DMS79 (cell line): ENCODE results near the gene SMC1B.
"Not testable (repeated sequence)": the region's sequence is repeated elsewhere in the genome, so short reads cannot be mapped to it uniquely, and the experiment has no call there.

Source experiments
- DNase-seq: peaks from one replicate; lab custom pipeline; 2025; lab: John Stamatoyannopoulos, UW

The SMC1B gene

DNA sequence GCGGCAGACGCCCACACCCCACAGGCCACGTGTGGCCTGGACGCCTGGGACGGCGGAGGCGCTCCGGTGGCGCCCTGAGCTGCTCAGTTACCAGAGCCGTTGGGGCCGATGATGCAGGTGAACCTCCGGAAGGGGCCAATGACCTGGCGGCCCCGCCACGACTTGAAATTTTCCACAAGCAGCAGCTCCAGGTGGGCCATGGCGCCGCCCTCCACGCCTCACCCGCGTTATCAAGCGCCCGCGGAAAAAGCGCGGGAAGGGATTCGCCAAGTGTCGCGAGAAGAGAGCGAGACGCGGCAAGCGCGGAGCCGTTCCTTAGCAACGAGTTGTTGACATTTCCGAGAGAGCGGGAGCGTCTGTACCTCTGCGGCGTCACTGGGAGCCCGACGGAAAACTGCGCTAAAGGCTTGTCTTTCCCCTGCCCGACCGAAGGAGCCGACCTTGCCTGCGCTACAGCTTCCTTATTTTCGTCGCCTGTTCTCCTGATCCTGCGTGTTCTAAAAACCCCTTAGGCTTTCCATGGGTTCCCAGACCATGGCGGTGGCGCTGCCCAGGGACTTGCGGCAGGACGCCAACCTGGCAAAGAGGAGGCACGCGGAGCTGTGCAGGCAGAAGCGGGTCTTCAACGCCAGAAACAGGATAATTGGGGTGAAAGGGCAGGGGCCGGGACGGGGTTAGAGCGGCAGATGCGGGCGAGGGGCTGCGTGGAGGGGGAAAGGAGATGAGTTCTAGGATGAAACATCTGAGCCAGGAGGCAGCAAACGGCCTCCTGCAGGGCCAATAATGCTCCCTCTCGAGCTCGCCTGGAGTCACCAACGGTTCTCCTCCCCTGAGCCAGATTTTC, at the start of gene SMC1B, which contains the start of gene RIBC2:
Gene SMC1B (minus strand): TSS at position 232 of the 844 bp plus-strand sequence. CDS start 32 bp downstream, at position 200.
Gene RIBC2 (plus strand): TSS at position 326 of the 844 bp plus-strand sequence. CDS start 194 bp downstream, at position 520.
- DNase-seq, result peak; percentile 46

GRCh38 chr22:45462034-45462655, 48.7 kb upstream of the SMC1B start:
- DNase-seq, result no peak

- DNase-seq, result no peak
Observed at GRCh38 chr22:45460288-45461109, 47.1 kb upstream of the SMC1B start.

DNA sequence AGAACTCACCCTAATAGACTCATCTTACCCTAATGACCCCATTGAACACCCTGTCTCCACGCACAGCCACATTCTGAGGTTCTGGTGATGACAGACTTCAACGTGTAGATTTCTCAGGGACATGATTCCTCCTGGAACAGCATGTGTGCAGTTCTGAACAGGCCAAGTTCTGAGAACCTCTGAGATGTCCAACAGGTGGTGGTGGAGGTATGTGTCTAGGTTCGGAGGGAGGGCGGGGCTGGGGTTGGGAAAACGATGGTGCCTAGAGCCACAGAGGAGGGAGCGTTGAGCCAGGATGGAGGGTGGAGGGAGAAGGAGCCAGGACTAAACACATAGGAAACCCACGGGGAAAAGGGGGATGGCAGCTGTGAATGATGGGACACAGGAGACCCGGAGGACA, 45.8 kb upstream of the SMC1B start:
- no peak for DNase-seq

GRCh38 chr22:45458532-45458931, 45.1 kb upstream of the SMC1B start:
- no peak for DNase-seq

GRCh38 chr22:45456811-45457210, 43.4 kb upstream of the SMC1B start:
- no peak for DNase-seq

DNA sequence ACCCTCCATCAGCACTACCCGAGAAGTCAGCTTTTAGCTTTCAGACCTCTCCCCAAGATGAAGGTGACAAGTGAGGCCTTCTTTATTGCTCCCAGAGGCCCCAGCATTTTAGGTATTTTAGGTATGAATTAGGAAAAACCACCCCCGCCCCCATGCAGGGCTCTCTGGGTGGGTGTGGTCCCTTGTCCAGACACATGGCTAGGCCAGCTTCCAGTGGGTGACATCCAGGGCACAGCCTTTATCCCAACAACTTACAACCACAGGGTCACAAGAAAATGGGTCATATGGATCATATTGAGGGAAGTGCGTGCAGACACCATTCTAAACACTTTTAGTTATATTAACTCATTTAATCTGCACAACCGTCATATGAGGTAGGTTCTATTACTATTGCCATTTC, 42.2 kb upstream of the SMC1B start:
- DNase-seq, result no peak

DNA sequence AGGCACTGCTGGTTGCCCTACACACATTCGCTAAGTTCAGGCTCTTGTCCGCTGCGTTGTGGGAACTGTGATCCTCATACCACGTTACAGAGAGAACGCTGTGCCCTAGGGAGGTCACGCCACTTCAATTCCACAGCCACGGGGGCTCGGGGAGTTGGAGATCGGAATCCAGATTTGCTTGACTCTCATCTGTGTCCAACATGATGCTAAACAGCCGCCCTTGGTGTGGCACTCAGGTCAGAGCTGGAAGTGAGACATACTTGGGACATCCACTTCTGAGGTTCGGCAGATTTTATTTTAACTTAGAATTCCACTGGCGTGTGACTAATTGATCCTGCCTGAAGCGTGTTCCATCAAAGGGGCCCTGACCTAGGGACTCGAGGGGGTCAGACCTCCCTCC, 41.8 kb upstream of the SMC1B start:
- no peak for DNase-seq

GRCh38 chr22:45454275-45454674, 40.9 kb upstream of the SMC1B start:
- DNase-seq, result no peak

DNA sequence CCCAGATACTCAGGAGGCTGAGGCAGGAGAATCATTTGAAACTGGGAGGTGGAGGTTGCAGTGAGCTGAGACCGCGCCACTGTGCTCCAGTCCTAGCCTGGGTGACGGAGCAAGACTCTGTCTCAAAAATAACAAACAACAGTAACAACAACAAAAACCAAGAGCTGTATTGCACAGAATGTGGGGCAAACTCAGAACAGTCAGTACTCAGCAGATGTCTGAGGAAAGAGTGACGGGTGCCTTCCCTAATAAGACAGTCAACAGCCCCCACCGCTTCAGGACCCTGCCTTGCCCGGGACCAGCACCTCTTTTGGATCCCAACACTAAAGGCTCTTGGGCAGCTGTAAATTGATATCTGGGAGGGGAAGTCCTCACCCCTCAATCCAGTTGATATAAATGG, 40.4 kb upstream of the SMC1B start:
- DNase-seq, result no peak

GRCh38 chr22:45452565-45453379, 39.4 kb upstream of the SMC1B start:
- DNase-seq, result no peak

- DNase-seq, result no peak
Observed at GRCh38 chr22:45451972-45452371, 38.6 kb upstream of the SMC1B start.

DNA sequence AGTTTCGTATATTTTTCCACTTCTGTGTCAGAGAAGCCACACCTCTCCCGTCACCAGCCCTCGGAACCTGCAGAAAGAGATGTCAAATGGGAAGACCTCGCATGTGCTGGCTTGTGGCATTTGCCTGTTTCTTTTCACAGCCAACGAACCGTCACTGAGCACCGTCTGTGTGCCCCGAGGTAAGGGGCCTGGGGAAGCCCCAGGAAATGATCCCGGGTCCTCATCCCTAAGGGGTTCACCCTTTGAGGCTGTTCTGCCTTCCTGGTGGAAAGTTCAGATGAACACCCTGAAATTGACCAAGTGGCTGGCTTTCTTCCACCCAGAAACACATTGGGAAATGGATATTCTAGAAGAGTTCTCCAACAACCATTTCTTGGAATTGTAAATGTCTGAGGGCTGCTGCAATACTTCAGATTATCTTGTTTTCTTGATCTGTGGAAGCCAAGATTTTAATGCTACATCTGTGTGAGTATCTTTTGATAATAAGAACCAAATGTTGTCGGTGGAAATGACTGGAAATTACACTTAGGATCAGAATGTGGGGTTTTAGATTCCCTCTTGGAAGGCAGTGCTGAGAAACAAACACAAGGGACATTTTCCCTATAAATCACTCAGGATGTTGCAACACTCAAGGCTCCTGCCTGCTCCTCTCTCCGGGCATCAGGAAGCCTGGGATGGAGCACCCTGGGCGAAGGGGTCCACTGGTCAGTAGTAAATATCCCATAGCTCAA, 37.7 kb upstream of the SMC1B start:
- no peak for DNase-seq

- DNase-seq, result no peak
Observed at GRCh38 chr22:45450101-45450785, 36.8 kb upstream of the SMC1B start.

GRCh38 chr22:45449442-45449841, 36.0 kb upstream of the SMC1B start:
- not testable (repeated sequence) for DNase-seq

DNA sequence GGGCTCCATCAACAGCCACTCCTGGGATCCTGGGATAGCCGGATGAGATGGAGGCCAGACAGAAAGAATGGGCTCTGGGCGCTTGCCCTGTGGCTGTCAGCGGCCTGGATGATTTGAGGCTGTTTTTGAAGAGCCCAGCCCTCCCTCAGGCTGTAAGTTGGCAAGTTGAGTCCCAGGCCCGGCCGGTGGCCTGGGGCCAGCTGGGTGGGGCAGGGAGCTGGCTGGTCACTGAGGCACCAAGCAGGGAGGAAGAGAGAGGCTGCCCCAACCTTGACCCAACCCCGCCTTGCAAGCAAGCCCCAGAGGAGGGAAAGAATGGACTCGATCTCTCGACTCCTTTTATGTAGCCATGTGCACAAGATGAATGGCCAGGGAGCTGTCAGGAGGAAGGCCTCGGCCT, 35.0 kb upstream of the SMC1B start:
- DNase-seq, result no peak

DNA sequence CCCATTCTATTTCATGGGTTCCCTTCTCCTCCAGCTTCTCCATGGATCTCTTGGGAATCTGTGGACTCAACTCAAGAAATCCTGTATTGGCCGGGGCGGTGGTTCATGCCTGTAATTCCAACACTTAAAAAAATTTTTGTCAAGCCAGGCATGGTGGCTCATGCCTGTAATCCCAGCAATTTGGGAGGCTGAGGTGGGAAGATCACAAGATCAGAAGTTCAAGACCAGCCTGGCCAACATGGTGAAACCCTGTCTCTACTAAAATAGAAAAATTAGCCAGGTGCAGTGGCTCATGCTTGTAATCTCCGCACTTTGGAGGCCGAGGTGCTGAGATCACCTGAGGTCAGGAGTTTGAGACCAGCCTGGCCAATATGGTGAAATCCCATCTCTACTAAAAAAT, 34.2 kb upstream of the SMC1B start:
- DNase-seq, result not testable (repeated sequence)

GRCh38 chr22:45446216-45446615, 32.8 kb upstream of the SMC1B start:
- no peak for DNase-seq

GRCh38 chr22:45445031-45445710, 31.8 kb upstream of the SMC1B start:
- DNase-seq, result no peak

- no peak for DNase-seq
Observed at GRCh38 chr22:45444168-45444567, 30.8 kb upstream of the SMC1B start.
